ENCODE measurements around the gene SERPINA5. TPM values are rescaled to one million over a fixed set of nuclear protein-coding genes. Genes with fewer than 3 reads are reported as not detected.

SERPINA5 gene
- total and polyA plus RNA-seq, 2 of the 13 experiments (the other 11 are each of a cell fraction or from before 2014, with no cell fraction given): 449 to 498 TPM

- TF ChIP-seq ZNF609 (CRISPR knock-in tag; IDR thresholded peaks at IDR 0.05; ENCODE audit: borderline replicate concordance) (no peak), PRDM10 (CRISPR knock-in tag; IDR thresholded peaks at IDR 0.05; ENCODE audit: low read depth) (no peak), FUBP1 (CRISPR knock-in tag; IDR thresholded peaks at IDR 0.05; ENCODE audit: borderline replicate concordance) (no peak), ZNF180 (CRISPR knock-in tag; IDR thresholded peaks at IDR 0.05; ENCODE audit: borderline replicate concordance, low read depth) (no peak), MNT (IDR thresholded peaks at IDR 0.05) (no peak), TP53 (CRISPR knock-in tag; conservative IDR thresholded peaks at IDR 0.05) (no peak), ZNF569 (CRISPR knock-in tag; IDR thresholded peaks at IDR 0.05; ENCODE audit: borderline replicate concordance) (no peak), CHD2 (IDR thresholded peaks at IDR 0.05; ENCODE audit: low read depth, low read length) (no peak), HOMEZ (CRISPR knock-in tag; IDR thresholded peaks at IDR 0.05; ENCODE audit: low read depth) (0 out of 2 replicates have a peak, but pooled peaks have one; percentile 38)
Measured at GRCh38 chr14:94540031-94540794, 41.0 kb upstream of the SERPINA5 start (continued).
